Activated naive CD4-positive, alpha-beta T cell treated with Interleukin-2 at 50 U/mL for 16 hours (primary cell): Measurements from ENCODE around the gene CD81.

Experiments
- DNase-seq: peaks from one replicate; pipeline ENCODE4 v3.0.0-alpha.2; 2020

The CD81 gene

GRCh38 chr11:2423157-2424025 is 46.3 kb downstream of the CD81 start:
- DNase-seq: no peak

DNA sequence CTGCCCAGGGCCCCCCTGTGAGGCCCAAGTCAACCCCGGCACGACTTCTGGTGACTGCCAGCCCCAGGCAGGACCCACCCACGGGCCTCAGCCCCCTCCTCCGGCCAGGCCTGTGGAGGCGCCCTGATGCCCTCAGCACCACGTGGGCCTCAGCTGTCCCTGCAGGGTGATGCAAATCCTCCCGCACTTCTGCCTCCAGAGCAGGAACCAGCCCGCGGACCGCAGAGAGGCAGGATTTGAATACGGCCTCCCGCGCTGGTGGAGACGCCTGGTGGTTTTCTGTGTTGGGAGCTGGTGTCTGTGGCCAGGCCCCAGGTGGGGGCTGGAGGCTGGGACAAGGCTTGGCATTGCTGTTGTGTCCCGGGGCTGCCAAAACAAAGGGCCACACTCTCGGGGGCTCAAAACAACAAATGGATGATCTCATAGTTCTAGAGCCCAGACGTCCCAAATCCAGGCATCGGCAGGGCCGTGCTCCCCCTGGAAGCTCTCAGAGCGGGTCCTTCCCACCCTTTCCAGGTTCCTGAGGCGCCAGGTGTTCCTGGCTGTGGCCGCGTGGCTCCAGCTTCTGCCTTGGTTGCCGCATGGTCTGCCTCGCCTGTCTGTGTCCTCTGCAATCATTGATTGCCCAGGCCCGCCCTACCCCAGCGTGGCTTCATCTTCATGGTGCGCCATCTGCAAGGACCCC is 47.8 kb downstream of the CD81 start:
- no peak for DNase-seq

DNA sequence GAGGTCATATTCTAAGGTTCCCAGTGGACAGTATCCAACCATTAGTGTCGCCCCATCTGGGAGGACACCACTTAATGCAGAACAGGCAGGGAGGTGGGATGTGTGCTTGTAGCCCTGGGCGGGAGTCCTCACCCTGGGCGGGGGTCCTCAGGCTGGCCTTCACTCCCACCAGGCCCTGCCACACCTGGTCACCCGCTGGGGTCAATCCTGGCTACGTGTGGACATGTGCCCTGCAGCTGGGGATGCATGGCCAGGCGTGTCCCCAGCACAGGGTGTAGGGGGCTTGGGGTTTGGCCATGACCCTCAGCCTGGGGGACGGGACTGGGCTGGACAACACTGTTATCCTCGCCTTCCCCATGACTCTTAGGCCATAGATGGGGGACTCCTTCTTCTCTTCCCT is 48.4 kb downstream of the CD81 start:
- DNase-seq: no peak

DNA sequence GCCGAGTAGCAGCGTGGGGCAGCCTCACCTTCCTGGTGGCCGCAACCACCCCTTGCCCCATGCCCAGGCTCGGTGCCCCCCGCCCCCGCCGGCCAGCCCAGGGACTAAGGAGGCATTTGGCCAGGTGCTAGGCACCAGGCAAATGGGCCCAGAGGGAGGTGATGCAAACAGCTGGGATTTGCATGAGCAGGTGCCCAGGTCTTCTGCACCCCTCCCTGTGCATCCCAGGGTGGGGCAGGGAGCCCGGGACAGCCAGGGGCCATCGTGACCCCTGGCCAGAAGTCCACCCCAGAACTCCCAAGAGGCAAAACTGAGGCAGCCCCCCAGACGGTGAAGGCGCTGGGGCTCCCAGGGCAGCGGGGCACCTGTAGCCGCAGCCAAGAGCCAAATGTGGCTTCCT is 49.1 kb downstream of the CD81 start:
- DNase-seq: no peak

DNA sequence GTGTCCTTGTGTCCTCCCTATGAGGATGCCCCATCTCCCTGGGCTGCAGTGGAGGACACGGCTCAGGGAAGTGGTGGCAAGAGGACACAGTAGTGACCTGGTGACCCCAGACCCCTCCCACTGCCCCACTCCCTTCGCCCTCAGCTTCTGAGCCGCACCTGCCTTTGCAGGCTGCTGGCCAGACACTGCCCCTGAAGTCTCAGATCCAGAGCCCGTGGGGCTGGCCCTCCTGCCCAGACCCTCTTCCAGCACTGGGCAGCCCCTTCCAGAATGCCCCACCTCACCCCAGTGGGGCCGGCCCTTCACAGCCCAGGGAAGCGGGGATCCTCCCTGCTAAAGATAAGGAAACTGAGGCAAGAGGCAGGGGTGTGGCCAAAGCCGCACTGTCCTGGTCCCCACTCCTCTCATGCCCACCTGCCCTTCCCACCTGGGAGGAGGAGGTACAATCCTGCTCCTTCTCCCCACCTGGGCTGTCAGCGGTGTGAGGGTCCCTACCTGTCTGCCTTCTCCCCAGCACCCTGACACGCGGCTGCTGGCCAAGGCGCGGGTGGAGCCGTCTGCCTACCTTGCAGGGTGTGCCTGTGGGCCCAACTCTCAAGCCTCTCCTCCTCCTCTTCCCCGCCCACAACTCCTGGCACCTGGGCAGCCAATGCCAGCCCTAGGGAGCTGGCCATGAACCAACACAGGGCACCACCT is 49.9 kb downstream of the CD81 start:
- no peak for DNase-seq

DNA sequence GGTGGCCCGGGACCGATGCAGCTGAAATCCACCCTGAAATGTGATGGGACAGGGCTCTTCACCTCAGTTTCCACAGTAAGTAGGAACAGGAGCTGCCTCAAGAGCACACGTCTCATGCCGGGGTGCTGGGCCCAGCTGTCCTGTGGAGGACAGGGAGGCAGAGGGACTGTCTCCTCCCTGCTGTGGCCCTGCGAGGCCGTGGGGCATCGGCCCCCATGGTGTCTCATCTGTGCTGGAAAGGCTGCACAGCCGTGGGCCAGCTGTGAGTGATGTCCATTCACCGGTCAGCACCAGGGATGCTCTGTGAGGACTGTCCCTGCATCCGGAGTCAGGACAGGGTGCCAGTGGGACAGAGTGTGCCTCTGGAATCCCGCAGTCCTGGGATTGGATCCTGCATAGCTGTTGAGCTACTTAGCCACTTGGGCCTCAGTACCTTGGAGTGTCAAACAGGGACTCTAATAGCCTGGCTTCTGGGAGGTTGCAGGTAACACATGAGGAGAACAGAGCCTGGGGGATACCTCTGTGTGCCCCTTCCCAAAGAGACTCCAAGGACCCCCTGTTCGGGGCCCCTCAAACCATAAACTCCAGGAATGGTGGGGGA is 50.7 kb downstream of the CD81 start:
- no peak for DNase-seq

- DNase-seq: peak; percentile 86
Measured at GRCh38 chr11:2428322-2428795, 51.2 kb downstream of the CD81 start.

GRCh38 chr11:2431395-2431794 is 54.3 kb downstream of the CD81 start:
- DNase-seq: no peak

DNA sequence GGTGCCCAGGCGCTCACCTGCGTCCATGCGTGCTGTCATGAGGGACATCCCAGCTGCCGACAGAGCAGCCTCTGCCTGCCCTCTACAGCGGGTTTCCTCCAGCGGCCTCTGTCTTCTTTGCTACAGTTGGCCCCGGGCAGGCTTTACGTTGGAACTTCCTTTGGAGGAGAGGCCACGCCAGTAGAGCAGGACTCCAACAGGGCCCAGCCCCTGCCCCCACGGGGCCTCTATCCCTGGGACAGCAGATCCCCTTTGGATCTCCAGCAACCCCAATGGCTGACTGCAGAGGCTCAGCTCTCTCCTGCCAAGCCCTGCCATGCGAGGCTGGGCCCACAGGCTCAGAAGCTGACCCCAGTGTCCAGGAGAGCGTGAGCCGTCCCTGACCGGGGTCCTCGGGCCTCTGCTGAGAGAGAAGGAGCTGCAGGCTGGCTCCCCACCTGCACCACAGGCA is 55.1 kb downstream of the CD81 start:
- DNase-seq: no peak

GRCh38 chr11:2432628-2433071 is 55.5 kb downstream of the CD81 start:
- DNase-seq: no peak

- no peak for DNase-seq
Measured at GRCh38 chr11:2433106-2433925, 56.2 kb downstream of the CD81 start.

- DNase-seq: no peak
Measured at GRCh38 chr11:2434008-2434407, 56.9 kb downstream of the CD81 start.

DNA sequence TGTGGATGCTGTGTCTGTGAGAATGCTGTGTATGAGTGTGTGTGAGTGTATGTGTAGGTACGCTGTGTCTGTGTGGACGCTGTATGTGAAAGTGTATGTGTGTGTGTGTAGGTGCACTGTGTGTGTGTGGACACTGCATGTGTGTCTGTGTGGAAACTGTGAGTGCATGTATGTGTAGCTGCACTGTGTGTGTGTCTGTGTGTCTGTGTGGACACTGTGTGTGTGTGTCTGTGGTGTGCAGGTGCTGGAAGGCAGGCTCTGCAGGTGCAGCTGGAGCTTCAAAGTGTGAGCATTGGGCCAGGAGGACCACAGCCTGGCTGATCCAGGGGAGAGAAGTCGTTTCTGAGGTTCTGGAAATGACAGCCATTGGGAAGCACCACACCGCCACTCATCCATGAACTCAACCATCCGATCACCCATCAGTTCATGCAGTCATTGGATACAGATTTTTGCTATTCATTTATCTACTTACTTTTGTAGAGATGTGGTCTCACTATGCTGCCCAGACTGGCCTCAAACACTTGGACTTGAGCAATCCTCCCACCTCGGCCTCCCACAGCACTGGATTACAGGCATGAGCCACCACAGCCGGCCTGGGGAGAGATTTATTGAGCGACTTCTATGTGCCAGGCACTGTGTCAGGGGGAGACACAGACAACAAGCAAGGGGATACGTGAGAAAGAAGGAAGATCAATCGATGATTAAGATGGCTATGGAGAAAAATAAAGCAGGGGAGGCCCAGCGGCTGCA is 57.6 kb downstream of the CD81 start:
- no peak for DNase-seq

- no peak for DNase-seq
Measured at GRCh38 chr11:2435288-2436012, 58.3 kb downstream of the CD81 start.

DNA sequence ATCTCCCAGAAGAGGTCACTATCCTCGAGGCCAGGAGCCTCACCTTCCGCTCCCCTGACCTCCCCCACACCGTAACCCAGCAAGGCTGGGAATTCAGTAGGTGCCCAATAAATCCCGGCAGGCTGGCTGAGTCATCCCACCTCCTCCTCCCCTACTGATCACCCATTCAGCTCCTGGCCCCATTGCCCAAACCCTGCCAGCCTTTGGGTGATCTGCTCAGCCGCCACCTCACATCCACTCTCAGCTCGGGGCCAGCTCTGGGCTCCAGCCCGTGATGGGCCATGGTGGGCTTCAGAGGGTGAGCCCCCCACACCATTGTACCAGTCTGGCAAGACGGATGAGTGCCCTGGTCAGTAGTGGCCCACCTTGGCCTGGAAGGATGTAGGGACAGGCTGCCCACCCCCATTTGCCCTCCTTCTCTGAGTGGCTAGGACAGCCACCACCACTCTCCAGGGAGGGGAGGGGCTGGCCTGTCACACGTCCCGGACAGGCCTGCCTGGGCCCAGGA is 59.0 kb downstream of the CD81 start:
- DNase-seq: no peak

- DNase-seq: no peak
Measured at GRCh38 chr11:2436521-2437031, 59.5 kb downstream of the CD81 start.

DNA sequence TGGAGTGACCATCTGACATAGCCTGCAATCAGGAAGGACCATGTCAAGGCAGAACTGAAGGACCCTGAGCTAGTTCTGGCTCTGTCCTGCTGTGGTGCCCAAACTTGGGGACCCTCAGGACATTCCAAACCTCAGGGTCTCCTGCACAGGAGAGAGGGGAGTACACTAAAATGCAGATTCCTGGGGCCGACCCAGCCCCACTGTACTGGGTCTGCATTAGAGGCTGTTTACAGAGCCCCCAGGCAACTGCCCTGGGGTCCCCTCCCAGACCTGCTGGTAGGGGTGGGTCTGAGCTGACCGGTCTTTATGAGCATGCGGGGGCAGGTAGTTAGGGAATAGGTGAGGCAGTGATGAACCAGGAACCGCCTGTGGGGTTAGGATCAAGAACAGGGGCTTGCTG is 60.4 kb downstream of the CD81 start:
- no peak for DNase-seq

DNA sequence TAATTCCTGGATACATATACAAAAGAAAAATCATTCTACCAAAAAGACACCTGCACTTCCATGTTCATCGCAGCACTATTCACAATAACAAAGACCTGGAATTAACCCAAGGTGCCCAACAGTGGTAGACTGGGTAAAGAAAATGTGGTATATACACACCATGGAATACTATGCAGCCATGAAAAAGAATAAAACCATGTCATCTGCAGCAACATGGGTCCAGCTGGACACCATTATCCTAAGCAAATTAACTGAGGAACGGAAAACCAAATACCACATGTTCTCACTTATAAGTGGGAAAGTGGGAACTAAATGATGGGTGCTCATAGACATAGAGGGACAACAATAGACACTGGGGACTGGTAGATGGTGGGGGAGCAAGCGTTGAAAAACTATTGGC is 62.7 kb downstream of the CD81 start:
- no peak for DNase-seq

DNA sequence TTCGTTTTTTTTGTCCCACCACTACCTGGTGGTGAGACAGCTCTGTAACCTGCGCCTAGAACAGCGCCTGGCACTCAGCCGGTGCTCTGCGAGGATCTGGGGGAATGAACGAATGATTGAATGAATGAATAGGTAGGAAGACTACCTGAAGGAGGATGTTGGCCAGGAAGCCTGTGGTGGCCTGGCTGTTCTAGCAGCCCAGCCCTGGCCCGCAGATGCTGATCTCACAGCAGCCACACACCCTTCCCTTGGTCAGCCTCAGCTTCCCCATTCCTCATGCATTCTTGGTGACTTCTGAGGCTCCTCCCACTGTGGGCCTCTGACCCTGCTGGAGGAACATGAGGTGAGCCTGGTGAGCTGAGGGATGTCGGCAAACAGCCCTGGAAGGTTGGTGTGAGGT is 63.5 kb downstream of the CD81 start:
- no peak for DNase-seq

DNA sequence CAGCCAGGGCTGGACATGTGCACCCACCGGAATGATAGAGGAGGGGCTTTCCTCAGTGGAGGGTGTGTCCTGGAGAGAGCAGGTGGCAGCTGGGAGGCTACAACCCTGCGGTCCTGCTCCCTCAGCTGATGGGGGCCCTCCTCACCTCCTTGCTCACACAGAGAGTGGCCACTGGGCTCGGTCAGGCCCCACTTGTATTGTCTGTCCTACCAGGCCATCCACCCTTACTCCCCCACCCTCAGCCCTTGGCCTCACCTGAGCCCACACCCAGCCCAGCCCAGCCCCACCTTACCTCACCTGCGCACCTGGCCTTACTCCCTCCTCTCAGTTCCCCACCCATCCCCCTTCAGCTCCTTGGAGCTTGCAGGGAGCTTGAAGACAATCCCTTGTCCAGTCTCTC is 64.1 kb downstream of the CD81 start:
- DNase-seq: no peak
